ENCODE measurements around the gene SAG. TPM values are rescaled to one million over a fixed set of nuclear protein-coding genes. Genes with fewer than 3 reads are reported as not detected.
"Not testable (repeated sequence)": the region's sequence is repeated elsewhere in the genome, so short reads cannot be mapped to it uniquely, and the experiment has no call there.

Gene SAG
- total RNA-seq, 2 donors from 2014 or later: not detected

DNA sequence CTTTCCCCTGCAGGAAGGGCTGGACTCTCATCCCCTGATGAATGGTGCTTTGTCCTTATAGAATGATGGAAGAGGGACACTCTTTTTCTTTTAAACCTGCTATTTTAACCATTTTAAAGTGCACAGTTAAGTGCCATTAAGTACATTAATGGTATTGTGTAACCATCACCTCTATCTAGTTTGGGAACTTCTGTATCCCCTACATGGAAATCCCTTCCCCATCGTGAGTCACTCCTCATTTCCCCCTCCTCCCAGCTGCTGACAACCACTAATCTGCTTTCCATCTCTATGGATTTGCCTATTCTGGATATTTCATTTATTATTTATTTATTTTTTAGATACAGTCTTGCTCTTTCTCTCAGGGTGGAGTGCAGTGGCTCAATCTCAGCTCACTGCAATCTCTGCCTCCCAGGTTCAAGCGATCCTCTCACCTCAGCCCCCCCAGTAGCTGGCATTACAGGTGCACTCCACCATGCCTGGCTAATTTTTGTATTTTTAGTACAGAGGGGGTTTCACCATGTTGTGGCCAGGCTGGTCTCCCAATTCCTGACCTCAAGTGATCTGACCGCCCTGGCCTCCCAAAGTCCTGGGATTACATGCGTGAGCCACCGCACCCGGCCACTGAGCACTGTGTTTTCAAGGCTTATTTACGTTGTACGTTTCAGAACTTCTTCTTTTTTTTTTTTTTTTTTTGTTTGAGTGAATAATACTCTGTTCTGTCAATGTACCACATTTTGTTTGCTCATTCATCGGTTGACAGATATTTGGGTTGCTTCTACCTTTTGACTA lies 62.5 kb downstream of the SAG start:
- intact Hi-C loops (cut with DNase I): no loop called here
- DNase-seq (no peak), ATAC-seq (no peak)

DNA sequence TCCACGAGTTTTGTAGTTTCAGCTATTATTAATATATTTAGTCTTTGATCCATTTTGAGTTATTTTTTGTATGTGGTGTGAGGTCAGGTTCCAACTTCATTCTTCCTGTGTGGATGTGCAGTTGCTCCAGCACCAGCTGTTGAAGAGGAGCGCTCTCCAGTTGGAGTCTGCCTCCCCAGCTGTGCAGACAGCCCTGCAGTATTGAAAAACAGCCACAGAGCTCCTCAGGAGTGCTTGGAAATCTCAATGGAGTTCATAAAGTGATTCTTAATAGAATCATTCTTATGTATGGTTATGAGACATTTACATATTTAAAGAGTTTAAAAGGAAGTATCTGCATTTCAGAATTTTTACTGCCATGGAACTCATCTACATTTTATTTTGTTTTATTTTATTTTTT lies 64.0 kb downstream of the SAG start:
- intact Hi-C loops (cut with DNase I): no loop called here
- ATAC-seq (peak in 1 of 2 donors; percentile 47), DNase-seq (no peak)

DNA sequence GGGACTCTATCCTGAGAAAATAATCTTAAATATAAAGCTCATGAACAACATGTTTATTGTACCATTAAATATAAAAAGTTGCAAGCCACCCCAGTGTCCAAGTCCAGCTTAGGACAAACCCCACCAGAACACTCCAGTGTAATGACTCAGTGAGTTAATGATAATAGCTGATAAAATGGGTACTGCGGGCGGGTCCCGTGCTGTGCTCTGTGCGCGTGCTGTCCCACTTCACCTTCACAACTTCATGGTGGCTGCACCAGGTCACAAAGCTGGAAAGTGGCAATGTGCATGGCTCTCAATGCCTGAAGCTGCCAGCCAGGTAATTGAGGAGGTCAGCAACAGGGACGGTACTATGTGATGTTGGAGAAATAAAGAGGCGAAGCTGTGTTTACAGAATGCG lies 65.2 kb downstream of the SAG start:
- intact Hi-C loops (cut with DNase I): no loop called here
- peak in 1 of 2 donors; percentile 43 for ATAC-seq
- no peak for DNase-seq

DNA sequence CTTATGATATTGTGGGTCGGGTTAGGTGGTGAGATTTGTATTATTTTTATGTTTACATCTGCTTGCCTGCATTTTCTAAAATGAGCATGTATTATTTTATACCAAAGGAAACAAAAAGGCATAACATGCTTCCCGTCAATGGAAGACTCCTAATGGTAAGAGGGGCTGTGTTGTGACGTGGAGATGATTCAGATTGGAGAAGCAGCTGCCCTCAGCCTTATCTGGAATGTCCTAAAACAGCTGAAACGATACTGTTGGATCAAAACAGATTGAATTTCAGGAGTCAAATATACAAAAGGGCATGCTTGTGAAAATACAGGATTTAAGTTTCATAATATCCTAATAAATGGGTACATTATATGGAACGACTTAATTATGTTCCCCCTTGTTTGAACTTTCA lies 65.7 kb downstream of the SAG start:
- intact Hi-C loops (cut with DNase I): no loop called here
- ATAC-seq (no peak), DNase-seq (no peak)

DNA sequence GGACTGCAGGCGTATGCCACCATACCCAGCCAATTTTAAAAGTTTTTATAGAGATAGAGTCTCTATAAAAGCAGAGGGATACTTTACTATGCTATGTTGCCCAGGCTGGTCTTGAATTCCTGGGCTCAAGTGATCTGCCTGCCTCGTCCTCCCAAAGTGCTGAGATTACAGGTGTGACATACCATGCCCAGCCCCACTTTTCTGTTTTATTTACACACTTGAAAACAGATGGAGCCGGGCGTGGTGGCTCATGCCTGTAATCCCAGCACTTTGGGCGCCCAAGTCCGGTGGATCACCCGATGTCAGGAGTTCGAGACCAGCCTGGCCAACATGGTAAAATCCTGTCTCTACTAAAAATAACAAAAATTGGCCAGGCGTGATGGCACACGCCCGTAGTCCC lies 67.2 kb downstream of the SAG start:
- DNase-seq; ATAC-seq; intact Hi-C loops (cut with DNase I): not testable (repeated sequence)

DNA sequence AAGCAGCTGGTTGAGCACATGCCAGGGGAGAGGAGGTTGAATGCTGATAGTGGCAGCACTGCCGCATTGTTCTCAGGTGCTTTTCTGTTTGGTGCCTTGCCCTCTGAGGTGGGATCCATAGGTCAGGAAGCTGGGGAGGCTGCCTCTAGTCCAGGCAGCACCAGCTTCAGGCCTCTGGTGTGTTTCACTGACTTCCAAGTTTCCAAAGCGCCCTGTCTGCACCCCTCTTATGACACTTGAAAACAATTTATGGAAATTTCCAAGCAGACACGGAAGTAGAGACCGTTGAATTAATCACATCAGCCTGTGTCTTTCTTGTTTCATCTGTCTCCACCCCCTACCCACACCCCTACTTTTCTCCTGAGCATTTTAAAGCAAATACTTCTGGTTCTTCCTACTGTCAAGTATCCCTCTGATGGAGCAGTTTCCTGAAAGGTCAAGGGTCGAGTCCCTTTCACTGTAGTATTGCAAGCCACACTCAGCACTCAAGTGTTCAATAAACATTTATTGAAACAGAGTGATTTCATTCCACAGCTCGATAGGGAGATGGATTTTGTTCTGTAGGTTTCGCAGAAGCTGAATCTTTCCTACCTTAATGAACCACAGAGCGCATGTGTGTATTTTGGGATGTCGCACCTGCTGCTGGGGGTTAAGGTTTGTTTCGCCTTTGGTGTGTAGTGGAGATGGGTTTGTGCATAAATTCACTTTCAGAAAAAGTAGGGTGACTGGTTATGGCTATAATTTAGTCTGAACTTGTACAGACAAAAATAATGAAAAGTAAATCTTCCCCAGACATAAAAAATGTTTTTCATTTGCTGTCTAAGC lies 68.1 kb downstream of the SAG start:
- DNase-seq: no peak
- no peak for ATAC-seq
- intact Hi-C loops (cut with DNase I): no loop called here

DNA sequence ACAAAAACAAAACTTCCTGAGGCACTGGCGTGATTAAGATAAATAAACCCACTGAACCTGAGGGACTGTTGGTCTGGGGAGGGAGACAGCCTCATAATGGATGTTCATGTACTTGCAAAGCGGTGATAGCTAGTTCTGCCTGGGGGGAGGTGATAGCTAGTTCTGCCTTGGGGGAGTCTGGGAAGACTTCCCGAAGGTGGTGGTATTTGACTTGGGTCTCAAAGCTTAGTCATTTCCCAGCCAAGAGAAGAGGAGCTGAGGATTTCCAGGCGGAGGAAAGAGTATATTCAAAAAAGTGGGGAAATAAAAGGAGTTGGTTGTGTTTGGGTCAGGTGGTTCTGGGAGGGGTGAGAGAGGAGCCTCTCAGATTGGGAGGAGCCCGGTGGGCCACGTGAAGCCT lies 71.4 kb downstream of the SAG start:
- no peak for DNase-seq
- intact Hi-C loops (cut with DNase I): no loop called here
- no peak for ATAC-seq

DNA sequence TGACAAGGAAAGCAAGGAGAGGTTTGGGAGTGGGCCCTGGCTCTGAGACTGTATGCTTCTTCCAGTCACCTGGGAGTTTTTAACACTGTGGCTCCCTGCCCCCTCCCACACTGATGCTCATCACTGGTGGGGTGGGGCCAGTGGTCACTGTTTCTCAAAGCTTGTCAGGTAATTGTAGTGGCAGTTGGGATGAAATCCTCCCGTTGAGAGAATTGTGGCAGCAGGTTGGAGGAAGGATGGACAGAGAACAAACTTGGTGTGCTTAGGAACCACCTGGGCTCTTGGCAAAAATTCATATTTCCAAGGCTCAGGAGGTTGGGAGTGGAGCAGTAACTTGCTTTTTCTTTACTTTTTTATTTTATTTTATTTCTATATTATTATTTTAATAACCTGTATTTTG lies 71.8 kb downstream of the SAG start:
- ATAC-seq (no peak), DNase-seq (no peak)
- intact Hi-C loops (cut with DNase I): no loop called here

DNA sequence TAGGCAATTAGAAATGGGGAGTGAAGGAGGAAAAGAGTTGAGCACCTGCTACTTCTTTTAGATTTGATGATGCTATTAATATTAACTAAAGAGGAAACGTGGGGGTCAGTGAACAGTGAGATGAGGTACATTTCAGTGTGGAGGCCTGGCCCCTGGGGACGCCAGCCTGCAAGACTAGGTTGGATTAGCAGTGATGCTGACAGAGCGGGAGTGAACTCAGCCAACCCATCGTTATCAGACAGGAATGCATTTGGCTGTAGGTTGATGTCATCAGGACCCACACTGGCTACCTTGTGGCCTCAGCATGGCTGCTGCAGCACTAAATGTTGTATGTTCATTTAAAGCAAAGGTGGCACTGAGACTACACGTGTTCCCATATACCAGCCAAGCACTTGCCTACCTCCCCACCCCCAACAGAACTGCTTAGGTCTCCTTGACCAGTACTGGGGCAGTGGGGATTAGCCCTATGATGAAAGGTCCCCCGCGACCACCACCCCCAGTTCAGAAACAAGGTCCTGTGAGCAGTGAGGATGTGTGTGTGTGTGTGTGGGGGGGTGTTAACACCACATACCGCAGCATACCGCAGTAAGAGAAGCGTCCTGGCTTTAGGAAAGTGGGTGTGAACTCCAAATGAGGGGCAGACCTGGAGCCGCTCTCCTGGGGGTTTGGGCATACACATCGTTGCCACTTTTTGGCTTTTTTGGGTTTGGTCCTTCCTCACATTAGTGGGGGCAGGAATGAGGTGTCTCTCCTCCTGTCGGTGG lies 72.7 kb downstream of the SAG start:
- ATAC-seq: no peak
- intact Hi-C loops (cut with DNase I): no loop called here
- DNase-seq: no peak

DNA sequence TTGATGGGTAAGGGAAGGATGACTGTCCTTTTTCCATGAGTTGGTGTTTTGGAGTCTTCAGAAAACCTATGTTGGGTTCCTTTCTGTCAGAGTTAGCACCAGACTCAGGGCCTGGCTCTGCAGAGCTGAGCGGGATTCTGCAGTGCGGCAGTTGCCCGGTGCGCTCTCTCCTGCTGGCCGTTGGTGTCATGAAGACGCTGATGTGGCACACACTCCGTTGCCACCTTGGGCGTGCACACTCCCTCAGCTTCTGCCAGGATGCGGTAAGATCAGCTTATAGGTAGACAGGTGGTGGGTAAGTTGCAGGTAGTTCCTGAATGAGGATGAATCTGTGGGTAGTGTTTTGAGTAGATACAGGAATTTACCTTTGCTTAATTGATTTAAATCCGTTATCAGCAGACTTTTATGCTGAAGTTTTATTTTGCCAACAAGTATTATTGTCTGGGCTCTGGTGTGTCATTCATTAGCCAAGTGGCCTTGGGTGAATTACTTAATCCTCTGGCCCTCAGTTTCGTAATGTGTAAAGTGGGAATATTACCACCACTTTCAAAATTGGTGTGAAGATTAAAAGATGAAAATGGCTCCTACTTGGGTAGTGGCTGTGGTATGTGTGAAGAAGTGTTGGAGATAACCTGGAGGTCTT lies 73.5 kb downstream of the SAG start:
- ATAC-seq: no peak
- no peak for DNase-seq
- intact Hi-C loops (cut with DNase I): no loop called here

DNA sequence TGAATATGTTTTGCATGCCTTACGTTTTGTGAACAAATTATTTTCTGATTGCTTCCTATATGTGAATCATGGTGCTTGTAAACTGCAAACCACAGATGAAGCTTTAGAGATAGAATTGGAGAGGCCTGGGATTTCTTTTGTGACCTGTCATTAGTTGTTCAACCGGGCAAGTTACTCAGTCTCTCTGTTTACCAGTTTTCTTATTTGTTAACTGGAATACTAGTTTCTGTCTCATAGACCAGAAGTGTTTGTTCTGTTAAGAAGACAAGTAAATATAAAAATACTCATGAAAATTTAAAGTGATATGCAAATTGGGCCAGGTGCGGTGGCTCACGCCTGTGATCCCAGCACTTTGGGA lies 74.0 kb downstream of the SAG start:
- DNase-seq: no peak
- intact Hi-C loops (cut with DNase I): no loop called here
- ATAC-seq: no peak

DNA sequence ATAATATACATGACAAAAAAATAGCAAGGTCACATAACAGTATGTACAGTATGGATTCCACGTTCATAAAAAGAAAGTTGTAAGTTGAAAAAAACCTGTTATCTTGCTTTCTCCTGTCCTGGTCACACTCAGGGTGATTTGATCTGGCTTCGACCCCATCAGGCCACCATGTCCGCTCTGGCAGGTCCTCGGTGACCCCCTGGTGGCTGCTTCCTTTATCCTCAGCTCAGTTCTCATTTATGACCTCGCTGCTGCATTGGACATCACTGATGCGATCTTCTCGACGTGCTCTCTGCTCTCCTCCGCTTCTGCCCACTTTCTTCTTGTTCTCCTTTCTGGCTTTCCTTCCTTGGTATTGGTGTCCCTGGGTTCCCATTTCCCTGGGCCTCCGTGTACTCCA lies 76.4 kb downstream of the SAG start:
- DNase-seq (no peak), ATAC-seq (no peak)
- intact Hi-C loops (cut with DNase I): no loop called here

DNA sequence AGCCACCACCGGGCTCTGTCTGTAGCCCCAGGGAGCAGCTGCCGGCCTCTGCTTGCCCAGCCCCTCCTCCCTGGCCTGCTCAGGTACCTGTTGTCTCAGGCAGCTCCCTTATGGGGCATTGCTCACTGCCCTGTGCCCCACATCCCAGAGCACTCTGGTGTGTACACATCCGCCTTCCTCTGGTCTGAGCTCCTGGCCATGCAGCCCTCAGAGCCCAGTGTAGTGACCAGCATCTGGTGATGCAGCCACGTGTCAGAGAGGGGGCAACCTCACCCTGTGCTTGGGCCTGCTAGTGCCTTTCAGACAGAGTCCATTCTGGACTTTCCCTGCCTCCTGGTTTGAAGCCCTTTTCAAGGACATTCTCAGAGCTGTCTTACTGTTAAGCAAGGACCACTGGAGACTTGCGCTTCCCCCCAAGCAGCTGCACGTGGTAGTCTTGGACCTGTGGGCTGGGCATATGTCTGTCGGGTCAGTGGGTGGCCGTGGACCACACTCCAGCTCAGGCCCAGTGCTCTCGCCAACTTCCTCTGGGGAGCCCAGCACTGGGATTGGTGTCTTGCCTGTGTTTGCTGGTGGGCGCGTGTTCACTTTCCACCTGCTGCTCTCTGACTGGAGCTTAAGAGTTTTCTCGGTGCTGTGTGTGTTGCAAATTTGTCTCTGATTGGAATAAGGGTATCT lies 77.3 kb downstream of the SAG start:
- ATAC-seq (no peak), DNase-seq (no peak)
- intact Hi-C loops (cut with DNase I): no loop called here

DNA sequence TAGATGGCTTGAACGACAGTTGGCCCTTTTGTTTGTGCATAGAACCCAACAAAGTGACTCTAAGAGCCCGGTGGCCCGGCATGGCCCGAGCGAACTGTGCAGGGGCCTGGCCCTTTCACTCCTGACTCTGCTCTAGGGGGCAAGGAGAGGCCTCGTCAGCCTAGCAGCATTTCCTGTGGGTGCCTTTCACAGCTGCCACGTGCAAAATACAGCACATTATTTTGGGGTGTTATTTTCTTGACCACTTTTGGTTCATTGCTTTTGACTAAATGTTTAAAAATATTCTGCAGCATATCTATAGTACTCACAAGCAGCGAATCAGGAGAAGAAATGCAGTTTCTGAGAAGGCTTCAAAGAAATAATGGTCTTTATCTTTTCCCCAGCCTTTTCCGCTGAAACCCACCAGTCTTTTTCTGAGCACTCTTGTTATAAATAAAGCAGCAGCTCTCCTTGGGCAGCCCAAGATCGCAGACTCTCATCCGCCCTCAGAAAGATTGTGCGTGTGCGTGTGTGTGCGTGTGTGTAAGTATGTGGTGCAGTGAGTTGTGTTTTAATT lies 78.0 kb downstream of the SAG start:
- DNase-seq (no peak), ATAC-seq (no peak)
- intact Hi-C loops (cut with DNase I): no loop called here

DNA sequence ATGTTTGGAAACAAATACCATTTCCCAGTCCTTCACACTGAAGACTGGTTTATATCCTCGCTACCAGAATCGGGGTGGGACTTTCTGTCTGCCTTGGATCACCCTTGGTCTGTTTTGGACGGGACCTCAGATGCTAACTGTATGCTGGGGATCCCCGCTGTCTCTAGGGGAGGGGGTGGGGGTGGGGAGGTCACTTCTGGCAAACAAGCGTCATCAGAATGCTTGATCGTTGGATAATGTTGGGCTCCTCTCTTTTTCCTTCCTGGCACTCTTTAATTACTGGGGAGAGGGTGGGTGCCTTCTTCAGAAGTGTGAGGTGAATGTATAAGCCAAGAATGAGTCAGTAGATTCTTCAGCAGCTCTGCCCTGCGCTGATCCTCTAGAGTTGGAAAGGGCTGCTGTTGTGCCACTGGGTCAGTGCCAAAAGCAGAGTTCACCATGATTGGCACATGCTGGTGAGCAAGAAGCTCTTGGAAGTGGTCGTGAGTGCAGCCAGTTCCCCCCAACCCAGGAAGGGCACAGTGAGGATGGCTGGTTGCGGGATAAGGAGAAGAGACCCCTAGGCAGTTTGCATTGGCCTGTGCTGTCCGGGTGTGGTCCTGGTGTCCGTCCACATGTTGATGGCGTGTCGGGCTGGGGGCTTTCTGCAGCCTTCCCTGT lies 78.9 kb downstream of the SAG start:
- ATAC-seq (peak; percentile 29 to 74), DNase-seq (peak; percentile 45)
- intact Hi-C loops (cut with DNase I): no loop called here

DNA sequence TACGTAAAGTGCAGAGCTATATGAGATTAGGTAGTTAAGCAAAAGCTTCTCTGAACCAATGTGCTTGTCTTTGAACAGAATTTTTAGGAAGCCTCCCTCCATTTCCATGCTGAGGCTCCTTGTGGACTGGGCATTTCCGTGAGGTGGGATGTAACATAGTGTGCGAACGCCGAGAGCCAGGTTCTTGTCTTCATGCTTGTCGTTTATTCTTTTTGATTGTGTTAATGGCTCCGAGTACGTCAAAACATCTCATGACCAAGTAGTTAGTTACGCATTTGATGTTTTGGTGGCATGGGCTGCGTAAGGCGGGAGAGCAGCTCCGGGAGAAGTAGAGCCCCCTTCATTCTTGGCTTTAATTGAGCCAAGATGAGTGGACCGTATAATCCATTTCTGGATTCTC lies 79.6 kb downstream of the SAG start:
- no peak for DNase-seq
- intact Hi-C loops (cut with DNase I): no loop called here
- peak; percentile 4 to 5 for ATAC-seq

DNA sequence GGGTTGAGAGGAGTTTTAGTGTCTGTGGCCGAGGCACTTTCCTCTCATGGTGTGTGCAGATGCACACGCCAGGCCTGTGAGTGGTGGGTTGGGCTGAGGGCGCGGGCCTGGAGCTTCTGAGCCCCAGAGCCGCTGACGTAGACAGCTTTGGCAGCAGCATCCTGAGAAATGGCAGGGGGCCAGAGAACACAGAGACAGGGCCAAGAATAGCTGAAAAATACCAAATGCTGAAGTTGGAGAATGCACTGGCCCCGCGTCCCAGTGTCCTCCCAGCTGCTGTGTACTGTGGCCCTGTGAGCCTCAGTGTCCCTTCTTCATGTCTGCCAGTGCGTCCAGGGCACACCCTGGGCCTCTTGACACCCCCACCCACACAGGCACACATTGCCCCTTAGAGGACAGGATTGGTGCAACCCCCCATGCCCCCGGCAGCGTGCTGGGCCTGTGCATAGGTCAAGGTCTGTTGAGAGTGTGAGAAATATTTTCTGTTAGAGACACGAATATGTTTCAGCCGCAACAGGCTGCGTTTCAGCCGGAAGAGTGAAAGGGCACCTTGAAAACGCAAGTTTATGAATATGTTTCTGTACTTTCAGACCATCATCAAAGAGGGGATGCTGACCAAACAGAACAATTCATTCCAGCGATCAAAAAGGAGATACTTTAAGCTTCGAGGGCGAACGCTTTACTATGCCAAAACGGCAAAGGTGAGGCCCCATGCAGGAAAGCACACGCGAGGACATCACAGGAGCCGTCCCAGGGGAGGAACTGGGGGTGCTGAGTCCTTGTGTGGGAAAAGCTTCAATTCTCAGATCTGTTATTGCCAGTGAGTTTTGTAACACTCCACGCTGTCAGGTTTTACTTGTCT lies 80.3 kb downstream of the SAG start:
- peak; percentile 95 to 96 for ATAC-seq
- intact Hi-C loops (cut with DNase I): no loop called here
- peak; percentile 93 for DNase-seq
